Measurements from ENCODE around the gene CT45A1.
"Not testable (repeated sequence)": the region's sequence is repeated elsewhere in the genome, so short reads cannot be mapped to it uniquely, and the experiment has no call there.

The CT45A1 gene, protein sequence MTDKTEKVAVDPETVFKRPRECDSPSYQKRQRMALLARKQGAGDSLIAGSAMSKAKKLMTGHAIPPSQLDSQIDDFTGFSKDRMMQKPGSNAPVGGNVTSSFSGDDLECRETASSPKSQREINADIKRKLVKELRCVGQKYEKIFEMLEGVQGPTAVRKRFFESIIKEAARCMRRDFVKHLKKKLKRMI

GRCh38 chrX:135713183-135713689 is at the start of gene CT45A1:
TSS of gene CT45A1 (plus strand) at chrX:135713639. CDS start at chrX:135718941, 5,302 bp downstream.
- DNase-seq (ENCODE audit: low spot score) = not testable (repeated sequence)

- DNase-seq (ENCODE audit: low spot score) = not testable (repeated sequence)
Measured at GRCh38 chrX:135672979-135673378, 40.5 kb upstream of the CT45A1 start.

DNA sequence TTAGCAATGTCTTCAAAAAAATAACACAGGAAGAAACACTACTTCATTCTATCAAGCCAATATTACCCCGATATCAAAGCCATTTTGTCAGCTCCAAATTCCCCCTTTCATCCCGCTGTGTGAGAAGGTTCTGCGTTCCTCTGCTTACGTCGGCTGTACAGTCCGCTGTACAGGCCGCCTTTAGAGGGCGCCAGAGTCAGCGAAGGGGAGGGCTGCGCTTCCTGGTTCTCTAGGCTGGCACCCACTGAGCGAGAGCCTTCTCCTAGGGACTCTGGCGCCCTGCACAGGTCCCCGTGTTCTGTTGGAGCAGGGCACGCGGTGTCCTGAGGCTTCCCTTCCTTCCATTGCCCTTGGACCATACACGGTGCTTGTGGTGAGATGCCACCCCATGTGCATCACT is 25.3 kb upstream of the CT45A1 start:
- no peak for DNase-seq (ENCODE audit: low spot score)

DNA sequence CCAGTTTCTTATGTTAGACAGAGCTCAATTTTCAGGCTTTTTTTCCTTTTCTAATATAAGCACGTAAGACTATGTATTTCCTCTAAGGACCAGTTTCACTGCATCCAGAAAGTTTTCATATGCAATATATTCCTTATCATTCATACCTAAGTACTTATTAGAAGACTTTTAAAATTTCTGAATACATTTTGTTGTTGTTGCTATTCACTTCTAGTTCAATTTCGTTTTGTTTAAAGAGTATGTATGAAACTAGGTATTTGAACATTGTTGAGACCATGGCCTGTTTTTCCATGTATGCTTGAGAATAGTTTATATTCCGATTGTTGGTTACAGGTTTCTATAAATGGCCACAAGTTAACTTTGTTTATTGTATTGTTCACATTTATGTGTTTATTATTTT is 18.0 kb upstream of the CT45A1 start:
- DNase-seq (ENCODE audit: low spot score) = no peak

DNA sequence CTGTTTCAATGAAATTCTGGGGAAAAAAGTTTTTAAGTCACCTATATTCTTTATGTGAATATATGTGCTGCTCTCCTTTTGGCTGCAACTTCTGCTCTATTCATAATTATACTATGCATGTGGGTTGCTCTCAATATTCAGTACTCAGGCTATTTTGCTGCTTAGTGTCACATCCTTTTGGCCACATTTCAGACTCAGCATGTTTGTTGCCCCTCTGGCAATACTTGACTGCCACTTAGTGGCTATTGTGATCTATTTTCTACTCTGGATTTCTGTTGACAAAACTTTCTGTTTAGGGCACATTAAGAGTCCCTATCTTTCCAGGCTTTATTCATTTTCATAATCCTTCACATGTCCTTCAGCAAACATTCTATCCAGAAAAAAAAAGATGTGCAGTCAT is 15.8 kb upstream of the CT45A1 start:
- DNase-seq (ENCODE audit: low spot score) = no peak

DNA sequence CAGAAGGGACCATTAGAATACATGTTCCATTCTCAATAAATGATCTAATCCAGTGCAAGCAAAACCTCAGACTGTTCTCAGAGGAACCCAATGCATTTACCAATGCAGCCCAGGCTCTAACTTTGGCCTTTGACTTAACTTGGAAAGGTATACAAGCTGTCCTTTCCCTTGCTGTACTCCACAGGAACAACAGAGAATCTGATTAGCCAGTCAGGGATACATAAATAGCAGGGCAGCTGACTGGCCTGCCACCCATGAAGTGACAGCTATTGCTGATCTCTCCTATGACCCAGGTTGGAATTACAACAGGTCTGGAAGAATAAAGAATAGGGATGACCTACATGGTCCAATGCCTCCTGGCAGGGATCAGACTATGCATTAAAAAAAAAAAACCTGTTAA is 14.5 kb upstream of the CT45A1 start:
- no peak for DNase-seq (ENCODE audit: low spot score)

GRCh38 chrX:135707880-135708279 is 5.6 kb upstream of the CT45A1 start:
- no peak for DNase-seq (ENCODE audit: low spot score)

DNA sequence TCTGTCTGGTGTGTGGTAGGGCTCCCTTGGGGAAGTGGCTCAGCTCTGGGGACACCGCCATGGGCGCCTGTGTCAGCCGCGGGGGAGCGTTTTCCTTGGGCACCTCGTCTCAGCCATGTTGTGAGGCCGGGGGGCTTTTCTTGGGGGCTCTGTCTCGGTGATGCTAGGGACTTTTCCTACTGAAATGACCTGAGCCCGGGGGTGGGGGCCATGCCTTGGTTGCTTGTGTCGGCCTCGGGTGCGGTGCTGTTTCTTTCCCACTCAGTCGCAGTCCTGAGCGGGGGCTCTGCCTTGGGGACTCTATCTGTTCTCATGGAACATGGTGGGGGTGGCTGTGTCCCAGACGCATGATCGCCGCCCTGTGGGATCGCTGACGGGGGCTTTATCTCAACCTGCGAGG is 356 bp downstream of the CT45A1 start:
- no peak for DNase-seq (ENCODE audit: low spot score)

DNA sequence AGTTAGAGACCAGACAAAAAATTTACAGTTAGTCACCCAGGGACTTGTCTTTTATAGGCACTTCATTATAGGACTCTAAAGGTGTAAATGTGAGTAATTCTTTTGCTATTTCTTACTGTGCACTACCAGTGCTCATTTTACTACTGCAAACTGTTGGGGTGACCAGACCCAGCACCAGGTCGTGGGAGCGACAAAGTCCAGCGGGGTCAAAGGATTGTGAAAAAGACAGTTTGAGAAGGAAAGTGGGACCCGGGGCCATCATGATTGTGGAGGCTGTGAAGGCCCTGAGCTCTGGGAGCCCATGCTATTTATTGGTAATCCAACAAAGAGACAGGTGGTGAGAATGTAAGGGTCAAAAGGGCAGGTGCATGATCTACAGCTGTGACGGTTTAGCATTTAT is 21.2 kb downstream of the CT45A1 start:
- DNase-seq (ENCODE audit: low spot score) = not testable (repeated sequence)

- DNase-seq (ENCODE audit: low spot score) = no peak
Measured at GRCh38 chrX:135737366-135738071, 24.1 kb downstream of the CT45A1 start.

GRCh38 chrX:135740681-135741149 is 27.3 kb downstream of the CT45A1 start:
- peak; percentile 4 for DNase-seq (ENCODE audit: low spot score)

GRCh38 chrX:135741192-135741715 is 27.8 kb downstream of the CT45A1 start:
- no peak for DNase-seq (ENCODE audit: low spot score)

DNA sequence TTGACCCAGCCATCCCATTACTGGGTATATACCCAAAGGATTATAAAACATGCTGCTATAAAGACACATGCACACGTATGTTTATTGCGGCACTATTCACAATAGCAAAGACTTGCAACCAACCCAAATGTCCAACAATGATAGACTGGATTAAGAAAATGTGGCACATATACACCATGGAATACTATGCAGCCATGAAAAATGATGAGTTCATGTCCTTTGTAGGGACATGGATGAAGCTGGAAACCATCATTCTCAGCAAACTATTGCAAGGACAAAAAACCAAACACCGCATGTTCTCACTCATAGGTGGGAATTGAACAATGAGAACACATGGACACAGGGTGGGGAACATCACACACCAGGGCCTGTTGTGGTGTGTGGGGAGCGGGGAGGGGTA is 31.3 kb downstream of the CT45A1 start:
- DNase-seq (ENCODE audit: low spot score) = not testable (repeated sequence)

DNA sequence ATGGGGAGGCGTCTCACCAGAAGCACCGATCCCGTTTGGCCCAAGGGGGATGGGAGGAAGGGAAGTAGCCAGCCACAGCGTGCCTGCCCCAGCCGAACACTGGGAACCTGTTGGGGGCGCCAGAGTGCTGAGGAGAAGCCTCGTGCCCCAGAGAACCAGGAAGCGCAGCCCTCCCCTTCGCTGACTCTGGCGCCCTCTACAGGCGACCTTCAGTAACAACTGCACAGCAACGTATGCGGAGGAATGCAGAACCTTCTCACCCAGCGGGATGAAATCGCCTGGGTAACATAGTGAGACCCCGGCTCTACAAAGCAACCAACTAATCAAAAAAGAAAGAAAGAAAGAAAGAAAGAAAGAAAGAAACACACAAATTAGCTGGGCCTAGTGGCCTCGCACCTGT is 54.7 kb downstream of the CT45A1 start, which contains the start of gene CT45A3:
Gene CT45A3, minus strand, starts transcription at position 101 of the 400 bp plus-strand sequence. CDS start 3,747 bp downstream, outside the sequence.
- DNase-seq (ENCODE audit: low spot score) = not testable (repeated sequence)
